Heart left ventricle (tissue), 16 donors: Measurements from ENCODE around the gene GALNT2. TPM values are rescaled to one million over a fixed set of nuclear protein-coding genes. Genes with fewer than 3 reads are reported as not detected.

Experiments used
- ATAC-seq, 4 donors: fragments of 200-7000 bp; cut with Tn5 transposase; one replicate each; pipeline ENCODE4 v1.9.1; 2020 to 2022; ENCODE audit warnings: moderate library complexity in 4 of 4, mild to moderate bottlenecking in 3 of 4, moderate number of reproducible peaks in 1 of 4
- DNase-seq, 5 donors: peaks; one replicate each; pipeline ENCODE4 v3.0.0-alpha.2; 2020
- H3K27ac ChIP-seq, 12 donors: fragments of 200-600 bp; sonication (generic) in 4 of 12; one replicate each; pipeline versions ENCODE4 v1.5.0 to v1.8.0; 2016 to 2022; ENCODE audit warnings: mild to moderate bottlenecking in 2 of 12
- H3K27me3 ChIP-seq, 9 donors: fragments of 200-600 bp; sonication (generic) in 2 of 9; one replicate each; pipeline versions ENCODE4 v1.5.1 to v1.8.0; 2016 to 2022; ENCODE audit warnings: mild to moderate bottlenecking in 3 of 9
- H3K36me3 ChIP-seq, 9 donors: fragments of 200-600 bp; sonication (generic) in 2 of 9; one replicate each; pipeline versions ENCODE4 v1.5.0 to v1.8.0; 2018 to 2022; ENCODE audit warnings: mild to moderate bottlenecking in 2 of 9
- H3K4me1 ChIP-seq, 12 donors: fragments of 200-600 bp; sonication (generic) in 4 of 12; one replicate each; pipeline versions ENCODE4 v1.5.0 to v1.8.0; 2016 to 2022; ENCODE audit warnings: mild to moderate bottlenecking in 3 of 12
- H3K4me3 ChIP-seq, 12 donors: fragments of 200-600 bp; sonication (generic) in 4 of 12; one replicate each; pipeline versions ENCODE4 v1.5.0 to v1.8.0; 2017 to 2022; ENCODE audit warnings: mild to moderate bottlenecking in 9 of 12, moderate library complexity in 4 of 12
- H3K9me3 ChIP-seq, 12 donors: fragments of 200-600 bp; sonication (generic) in 4 of 12; one replicate each; pipeline versions ENCODE4 v1.5.0 to v1.8.0; 2016 to 2022; ENCODE audit warnings: mild to moderate bottlenecking in 1 of 12
- POLR2A ChIP-seq, 2 donors: fragments of 450-650 bp; IDR thresholded peaks; one replicate each; pipeline ENCODE4 v1.6.1; 2017; ENCODE audit warnings: antibody characterized with exemption in 2 of 2, mild to moderate bottlenecking in 2 of 2, moderate library complexity in 2 of 2
- WGBS, 4 donors: extraction: QIAGEN DNeasy Blood & Tissue Kit in 2 of 4; methylation state at CpG; one replicate each; pipeline versions ENCODE4 v1.1.5 to v1.1.7; 2013 to 2018; 5-methylcytosine and 5-hydroxymethylcytosine counted together
- intact Hi-C, 10 donors: fragments of 100-400 bp; cut with DNase I; formaldehyde crosslinking; loops; one replicate each; pipeline versions ENCODE4 v1.11.1 to v1.14.2; 2022
- polyA plus RNA-seq, 2 donors: library from polyadenylated mRNA; stranded (reverse); fragments of 200-250 nt; gene quantifications; one replicate each; pipeline ENCODE4 v1.2.3, GENCODE V29; 2013
- total RNA-seq, 9 donors: library from RNA; depleted of rRNA in 2 of 9; stranded (reverse); fragments of >200 nt in 2 of 9; fragmentation: NEBNext Ultra II Directional in 3 of 9; extraction: Animal tissue kit (Norgen Biotek cat#: 25700) in 3 of 9; gene quantifications; one replicate each; pipeline versions ENCODE4 v1.1.0 to v1.2.4, GENCODE V29; 2016 to 2023
- TF ChIP-seq, protein P1 (sequence below), 12 donors: fragments of 200-600 bp; sonication (generic) in 4 of 12; IDR thresholded peaks; one replicate each; pipeline versions ENCODE4 v1.5.0 to v1.8.0; 2018 to 2022; ENCODE audit warnings: antibody characterized with exemption in 12 of 12, mild to moderate bottlenecking in 5 of 12
- donor health status: ischemic (EF 13 %, LVEDD 7.1; RV severe dilation, severe dysfunction).
- donor health status: healthy with polysubstance abuse.
- donor health status: DM: no; HTN: yes; CAD: no.
- donor health status: DM: no; HTN: no; CAD: no.
- donor health status: ischemic (EF 25% LVEDD 6.9; RV normal size, moderate dysfunction).
- donor health status: ischemic (EF 25% LVEDD 5.7; RV mildly dilated, moderate dysfunction).
- donor health status: healthy.
- donor health status: DM: yes; HTN: yes; CAD: no.
- donor health status: ischemic (EF 35%, LVEDD 5.7; RV mildly dilated, moderate dysfunction).
- donor health status: nonischemic (EF 11% LVEDD 7.7; RV severe dilation, severe dysfunction).
- donor health status: DM: yes; HTN: yes; CAD: no.
- donor health status: PGD.
- donor health status: ischemic (EF 29% LVEDD 5.4; RV normal size, mild dysfunction).
- donor health status: nonischemic (EF 23%, LVEDD 6.1; RV moderate dilation, normal function).

The GALNT2 gene
- total and polyA plus RNA-seq, 11 donors: 10.1 to 44.9 (median 31.6) TPM

DNA sequence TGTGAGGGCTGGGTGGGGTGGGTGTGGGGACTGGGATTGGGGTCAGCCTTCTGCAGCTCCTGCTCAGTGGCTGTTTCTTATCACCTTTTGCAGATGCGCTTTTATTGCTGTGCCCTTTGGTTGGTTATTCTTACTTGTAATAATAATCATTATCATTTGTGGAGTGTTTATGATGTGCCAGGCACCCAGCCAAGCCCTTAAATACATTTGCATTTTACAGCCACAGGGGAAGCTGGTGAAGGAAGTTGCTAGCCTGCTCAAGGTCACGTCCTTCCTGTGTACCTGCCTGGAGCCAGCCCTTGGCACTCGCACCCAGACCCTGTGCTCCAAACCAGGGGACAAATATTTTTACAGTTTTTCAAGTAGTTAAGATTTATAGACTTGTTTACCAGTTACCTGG is 215.1 kb downstream of the GALNT2 start:
- Histone ChIP-seq H3K36me3 (peaks cover 0 to 37% (median 30%) of the 10 kb centered on the region in 9 donors), H3K4me3 (no peak overlapping the region), H3K27ac (no peak overlapping the region), H3K27me3 (no peaks in the 10 kb centered on the region), H3K4me1 (peaks cover 0 to 12% (median 3%) of the 10 kb centered on the region in 12 donors), H3K9me3 (no peaks in the 10 kb centered on the region)
- intact Hi-C loops: no loop called here
- ATAC-seq: no peak
- DNase-seq: peak in 1 of 5 donors; percentile 12
- 17 to 27% (median 21%) methylated on average over 3 of the region's 3 CpGs for WGBS, 4 donors
- no peak for TF ChIP-seq POLR2A (IDR thresholded peaks at IDR 0.05)
- TF ChIP-seq, protein P1, sequence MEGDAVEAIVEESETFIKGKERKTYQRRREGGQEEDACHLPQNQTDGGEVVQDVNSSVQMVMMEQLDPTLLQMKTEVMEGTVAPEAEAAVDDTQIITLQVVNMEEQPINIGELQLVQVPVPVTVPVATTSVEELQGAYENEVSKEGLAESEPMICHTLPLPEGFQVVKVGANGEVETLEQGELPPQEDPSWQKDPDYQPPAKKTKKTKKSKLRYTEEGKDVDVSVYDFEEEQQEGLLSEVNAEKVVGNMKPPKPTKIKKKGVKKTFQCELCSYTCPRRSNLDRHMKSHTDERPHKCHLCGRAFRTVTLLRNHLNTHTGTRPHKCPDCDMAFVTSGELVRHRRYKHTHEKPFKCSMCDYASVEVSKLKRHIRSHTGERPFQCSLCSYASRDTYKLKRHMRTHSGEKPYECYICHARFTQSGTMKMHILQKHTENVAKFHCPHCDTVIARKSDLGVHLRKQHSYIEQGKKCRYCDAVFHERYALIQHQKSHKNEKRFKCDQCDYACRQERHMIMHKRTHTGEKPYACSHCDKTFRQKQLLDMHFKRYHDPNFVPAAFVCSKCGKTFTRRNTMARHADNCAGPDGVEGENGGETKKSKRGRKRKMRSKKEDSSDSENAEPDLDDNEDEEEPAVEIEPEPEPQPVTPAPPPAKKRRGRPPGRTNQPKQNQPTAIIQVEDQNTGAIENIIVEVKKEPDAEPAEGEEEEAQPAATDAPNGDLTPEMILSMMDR (IDR thresholded peaks at IDR 0.05): no peak

DNA sequence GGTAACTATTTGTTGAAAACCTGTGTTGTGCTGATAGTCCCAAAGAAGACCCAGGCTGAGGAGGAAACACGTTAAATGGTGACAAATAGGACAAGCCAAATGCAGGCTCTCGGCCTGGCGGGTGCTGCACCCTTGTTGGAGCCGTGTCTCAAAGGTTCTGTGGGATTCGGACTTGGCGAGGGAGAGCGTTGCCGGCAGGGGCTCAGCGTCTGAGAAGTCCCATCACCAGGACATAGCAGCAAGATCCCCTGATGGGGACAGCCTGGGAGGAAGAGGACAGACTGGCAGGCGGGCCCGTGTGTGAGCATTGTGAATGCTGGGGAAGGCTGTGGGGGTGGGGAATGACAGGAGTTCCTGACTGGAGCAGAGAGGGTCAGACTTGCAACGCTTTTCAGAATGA is 216.6 kb downstream of the GALNT2 start:
- TF ChIP-seq, protein P1 (IDR thresholded peaks at IDR 0.05): no peak
- TF ChIP-seq POLR2A (IDR thresholded peaks at IDR 0.05): no peak
- H3K36me3 ChIP-seq: peaks cover 0 to 30% (median 22%) of the 10 kb centered on the region in 9 donors
- 91 to 95% (median 93%) methylated on average over 12 of the region's 12 CpGs for WGBS, 4 donors

DNA sequence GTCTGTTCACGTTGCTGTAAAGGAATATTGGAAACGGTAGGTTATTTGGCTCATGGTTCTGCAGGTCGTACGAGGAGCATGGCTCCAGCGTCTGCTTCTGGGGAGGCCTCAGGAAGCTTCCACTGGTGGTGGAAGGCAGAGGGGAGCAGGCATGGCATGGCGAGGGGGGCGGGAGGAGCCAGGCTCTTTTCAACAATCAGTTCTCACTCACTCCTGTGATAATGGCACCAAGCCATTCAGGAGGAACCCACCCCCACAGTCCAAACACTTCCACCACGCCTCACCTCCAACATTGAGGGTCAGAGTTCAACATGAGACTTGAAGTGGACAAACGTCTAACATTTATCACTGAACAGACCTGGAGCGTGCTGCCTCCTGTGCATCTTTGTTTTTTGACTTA is 217.9 kb downstream of the GALNT2 start:
- WGBS, 4 donors: 75 to 80% (median 76%) methylated on average over 9 to 10 of the region's 10 CpGs
- peaks cover 0 to 18% (median 10%) of the 10 kb centered on the region in 9 donors for H3K36me3 ChIP-seq
- H3K4me3 ChIP-seq: no peak overlapping the region
- no peaks in the 10 kb centered on the region for H3K27me3 ChIP-seq
- H3K27ac ChIP-seq: no peak overlapping the region
- H3K4me1 ChIP-seq: peaks cover 0 to 8% (median 3%) of the 10 kb centered on the region in 12 donors
- intact Hi-C loops: no loop called here
- ATAC-seq (no peak), DNase-seq (no peak)
- no peaks in the 10 kb centered on the region for H3K9me3 ChIP-seq
- TF ChIP-seq POLR2A (IDR thresholded peaks at IDR 0.05): no peak
- TF ChIP-seq, protein P1 (IDR thresholded peaks at IDR 0.05): no peak

More for the DNA sequence above, 216.6 kb downstream of the GALNT2 start:
- Histone ChIP-seq H3K4me1 (peaks cover 0 to 8% (median 3%) of the 10 kb centered on the region in 12 donors), H3K27ac (no peak overlapping the region), H3K27me3 (no peaks in the 10 kb centered on the region), H3K9me3 (no peaks in the 10 kb centered on the region), H3K4me3 (no peak overlapping the region)
- peak in 1 of 5 donors; percentile 11 for DNase-seq
- intact Hi-C loops: no loop called here
- ATAC-seq: no peak

DNA sequence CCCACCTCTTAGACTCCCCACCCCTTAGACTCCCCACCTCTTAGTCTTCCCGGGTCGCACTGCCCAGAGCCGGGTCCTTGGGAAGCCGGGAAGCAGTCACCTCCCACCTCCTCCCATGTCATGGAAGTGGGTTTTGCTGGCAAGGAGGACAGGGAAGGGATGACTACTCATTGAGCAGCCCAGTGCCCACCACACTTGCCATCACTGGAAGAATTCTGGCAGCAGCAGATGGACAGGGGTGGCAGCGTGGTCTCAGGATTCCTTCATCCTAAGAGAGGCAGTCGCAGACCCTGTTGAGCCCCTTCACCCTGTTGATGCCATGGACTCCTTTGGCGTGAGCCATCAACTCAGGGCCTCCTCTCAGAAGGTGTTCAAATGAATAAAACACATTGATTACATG is 218.3 kb downstream of the GALNT2 start:
- peaks cover 0 to 14% (median 6%) of the 10 kb centered on the region in 9 donors for H3K36me3 ChIP-seq
- intact Hi-C loops: no loop called here
- no peaks in the 10 kb centered on the region for H3K27me3 ChIP-seq
- no peak overlapping the region for H3K4me3 ChIP-seq
- H3K9me3 ChIP-seq: no peaks in the 10 kb centered on the region
- H3K27ac ChIP-seq: no peak overlapping the region
- ATAC-seq (no peak), DNase-seq (no peak)
- peaks cover 0 to 8% (median 3%) of the 10 kb centered on the region in 12 donors for H3K4me1 ChIP-seq
- TF ChIP-seq, protein P1 (IDR thresholded peaks at IDR 0.05): no peak
- TF ChIP-seq POLR2A (IDR thresholded peaks at IDR 0.05): no peak
- 84 to 92% (median 89%) methylated on average over 7 of the region's 7 CpGs for WGBS, 4 donors
